SKM-1 treated with dmso at 0.1 percent for 144 hours (cell line): Measurements from ENCODE around the gene CYFIP1.

Source experiments
- DNase-seq: peaks from one replicate; lab custom pipeline; 2025; ENCODE audit not compliant: unreplicated experiment; lab: John Stamatoyannopoulos, UW

The CYFIP1 gene

DNA sequence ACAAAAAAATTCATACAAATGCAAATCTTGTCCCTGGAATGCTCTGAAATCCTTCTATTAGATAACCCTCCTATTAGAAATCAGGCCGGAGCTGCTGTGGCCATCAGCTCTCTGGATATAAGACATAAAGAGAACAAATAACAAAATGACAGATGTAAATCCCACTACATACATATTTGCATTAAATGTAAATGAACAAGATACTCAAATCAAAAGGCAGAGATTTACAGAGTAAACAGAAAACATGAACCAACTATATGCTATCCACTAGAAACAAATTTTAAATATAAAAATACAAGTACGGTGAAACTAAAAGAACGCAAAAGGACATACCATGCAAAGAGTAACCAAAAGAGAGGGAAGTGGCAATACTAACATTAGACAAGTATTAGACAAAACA is 10.7 kb downstream of the CYFIP1 start:
- no peak for DNase-seq

DNA sequence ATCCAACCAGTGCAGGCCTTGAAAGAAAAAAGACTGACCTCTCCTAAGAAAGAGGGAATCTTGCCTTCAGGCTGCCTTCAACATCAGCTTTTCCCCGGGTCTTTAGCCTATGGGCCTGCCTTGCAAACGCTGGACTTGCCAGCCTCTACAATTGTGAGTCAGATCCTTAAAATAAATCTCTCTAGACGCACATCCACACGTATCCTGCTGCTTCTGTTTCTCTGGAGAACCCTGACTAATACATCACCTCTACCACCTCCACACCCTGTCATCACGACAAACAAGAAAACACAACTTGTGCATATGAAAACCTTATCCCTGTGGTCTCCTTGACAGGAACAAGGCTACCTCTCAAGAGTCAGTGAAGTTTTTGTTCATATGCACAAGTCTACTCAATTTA is 11.8 kb downstream of the CYFIP1 start:
- DNase-seq, result no peak

DNA sequence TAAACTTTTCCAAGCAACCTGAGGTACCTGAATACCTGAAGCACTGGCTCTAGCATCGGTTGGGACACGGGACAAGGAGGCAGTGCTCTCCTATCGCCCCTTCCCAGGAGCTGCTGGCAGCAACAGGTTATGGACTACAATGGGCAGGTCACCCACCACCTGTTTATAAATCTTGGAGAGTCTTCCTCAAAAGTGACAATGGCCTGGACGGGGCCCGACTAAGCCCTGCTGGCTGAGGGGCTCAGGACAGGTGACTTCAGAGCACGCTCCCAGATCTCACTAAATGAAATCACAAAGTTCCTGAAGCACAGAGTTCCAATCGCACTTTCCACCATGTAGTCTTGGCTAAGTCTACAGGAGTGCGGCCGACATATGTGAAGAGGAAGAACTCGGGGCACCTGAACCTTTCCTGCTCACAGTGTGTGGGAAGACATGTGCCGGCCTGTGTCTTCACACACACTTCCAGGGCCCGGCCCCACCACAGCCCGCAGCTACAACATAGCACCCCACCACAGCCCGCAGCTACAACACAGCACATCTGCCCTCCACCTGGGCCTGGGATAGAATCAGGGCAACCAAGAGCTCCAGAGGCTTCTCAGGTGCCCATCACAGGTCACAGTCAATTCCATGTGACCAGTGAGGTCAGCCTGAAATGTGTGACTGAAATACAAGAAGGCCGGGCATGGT is 12.9 kb downstream of the CYFIP1 start:
- DNase-seq, result no peak

DNA sequence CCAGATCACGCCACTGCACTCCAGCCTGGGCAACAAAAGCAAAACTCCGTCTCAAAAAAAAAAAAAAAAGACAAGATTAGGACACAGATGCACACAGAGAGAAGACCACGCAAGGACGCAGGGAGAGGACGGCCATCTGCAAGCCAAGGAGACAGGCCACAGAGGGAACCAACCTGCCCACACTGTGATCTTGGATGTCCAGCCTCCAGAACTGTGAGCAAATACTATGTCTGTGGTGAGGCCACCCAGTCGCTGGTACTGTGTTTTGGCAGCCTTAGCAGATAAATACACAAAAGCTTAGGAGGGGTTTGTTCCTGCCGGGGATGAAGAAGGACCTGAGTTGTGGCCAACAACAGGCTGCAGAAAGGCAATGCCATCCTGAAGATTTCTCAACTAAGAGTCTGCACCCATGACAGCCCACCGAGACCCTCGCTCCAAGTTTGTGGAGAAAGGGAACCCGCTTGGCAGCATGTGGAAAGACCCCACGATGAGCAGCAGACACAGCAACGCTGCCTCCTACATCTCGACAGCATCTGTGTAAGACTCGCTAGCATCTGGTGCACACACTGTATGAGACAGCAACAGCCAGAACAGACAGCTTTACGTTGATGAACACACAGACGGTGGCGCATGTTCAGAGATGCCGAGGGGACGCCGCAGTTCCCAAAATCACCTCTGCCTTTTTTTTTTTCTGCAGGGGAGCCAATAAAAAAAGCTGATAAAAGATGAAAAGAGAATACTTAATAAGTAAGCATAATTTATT is 13.7 kb downstream of the CYFIP1 start:
- no peak for DNase-seq

DNA sequence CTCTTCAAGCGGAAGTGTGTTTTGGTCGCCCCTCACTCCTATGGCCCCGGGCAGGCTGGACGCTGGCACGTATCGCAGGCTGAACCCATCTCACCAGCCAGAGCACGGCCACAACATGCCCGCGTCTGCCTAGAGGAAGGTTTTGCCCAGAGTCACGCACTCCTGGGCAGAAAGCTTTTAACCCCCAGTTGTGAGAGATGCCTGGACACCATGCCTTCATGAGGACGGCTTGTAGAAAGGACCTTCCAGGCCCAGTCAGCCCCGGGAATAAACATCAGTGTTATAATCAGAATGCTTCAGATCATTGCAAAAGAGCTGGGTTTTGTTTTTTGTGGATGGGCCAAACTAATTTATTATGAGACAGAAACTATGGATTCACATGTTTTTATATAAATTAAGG is 16.5 kb downstream of the CYFIP1 start:
- DNase-seq, result no peak

DNA sequence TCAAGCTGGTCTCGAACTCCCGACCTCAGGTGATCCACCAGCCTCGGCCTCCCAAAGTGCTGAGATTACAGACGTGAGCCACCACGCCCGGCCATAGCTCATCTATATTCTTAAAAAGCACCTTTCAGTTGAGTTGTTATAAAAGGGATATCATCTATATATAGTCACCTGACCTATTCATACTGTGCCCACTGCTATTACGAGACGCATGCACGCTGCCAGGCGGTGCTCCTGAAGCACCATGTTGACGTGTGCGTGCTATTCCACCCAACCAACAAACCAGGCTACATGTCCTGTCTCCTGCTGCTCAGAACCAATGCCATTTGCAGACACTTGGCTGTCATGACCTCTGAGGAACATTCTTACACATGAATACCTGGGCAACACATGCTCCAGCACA is 17.6 kb downstream of the CYFIP1 start:
- no peak for DNase-seq

DNA sequence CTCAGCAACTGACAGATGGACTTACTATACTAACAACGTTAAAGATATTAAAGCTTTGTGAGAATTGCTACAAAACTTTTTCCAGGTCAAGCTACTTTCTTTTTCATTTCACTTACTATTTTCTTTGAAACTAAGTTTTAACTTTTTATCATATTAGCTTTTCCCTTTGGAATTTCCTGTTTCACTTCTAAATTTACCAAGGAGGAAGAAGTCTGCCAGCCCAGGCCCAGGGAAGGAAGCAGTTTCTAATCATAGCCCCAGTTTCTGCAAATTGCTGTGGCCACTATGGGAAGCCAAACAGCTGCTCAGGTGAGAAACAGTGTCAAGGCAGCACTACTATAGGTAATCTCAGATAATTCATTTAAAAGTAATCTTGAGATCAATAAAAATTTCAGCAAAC is 18.4 kb downstream of the CYFIP1 start:
- no peak for DNase-seq

DNA sequence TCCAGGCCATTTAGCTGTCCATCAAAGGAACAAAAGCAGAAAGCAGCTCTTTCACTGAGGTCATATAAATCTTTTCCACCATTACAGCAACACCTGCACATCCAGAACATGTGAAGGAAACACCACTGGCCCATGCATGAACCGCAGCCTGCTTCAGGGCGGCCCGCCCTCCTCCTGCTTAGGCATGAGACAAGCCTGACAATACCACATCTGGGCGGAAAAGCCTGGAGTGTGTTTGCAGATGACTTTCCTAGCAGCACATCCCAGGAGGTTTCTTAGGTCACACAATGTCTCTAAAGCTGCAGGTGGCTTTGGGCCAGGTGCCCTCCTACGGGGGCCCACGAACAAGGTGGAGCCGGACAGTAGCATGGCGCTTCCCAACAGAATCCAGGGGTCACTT is 19.6 kb downstream of the CYFIP1 start:
- no peak for DNase-seq

DNA sequence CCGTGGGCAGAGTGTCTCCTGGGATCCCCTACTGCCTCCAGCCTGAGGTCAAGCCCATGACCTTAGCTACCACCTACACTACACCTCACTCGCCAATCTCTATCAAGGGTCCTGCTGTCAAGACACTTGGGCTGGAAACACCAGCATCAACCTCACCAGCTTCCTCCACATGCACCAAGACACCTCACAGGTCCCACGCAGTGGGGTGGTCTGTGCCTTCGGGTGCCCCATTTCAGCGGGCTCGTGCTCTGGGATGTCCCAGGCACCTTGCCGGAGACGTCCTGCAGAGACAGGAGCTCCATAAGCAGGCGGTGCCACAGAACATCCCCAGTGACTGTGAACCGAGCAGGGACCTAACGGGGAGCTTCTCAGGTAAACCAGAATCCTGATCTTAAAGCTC is 20.0 kb downstream of the CYFIP1 start:
- no peak for DNase-seq

DNA sequence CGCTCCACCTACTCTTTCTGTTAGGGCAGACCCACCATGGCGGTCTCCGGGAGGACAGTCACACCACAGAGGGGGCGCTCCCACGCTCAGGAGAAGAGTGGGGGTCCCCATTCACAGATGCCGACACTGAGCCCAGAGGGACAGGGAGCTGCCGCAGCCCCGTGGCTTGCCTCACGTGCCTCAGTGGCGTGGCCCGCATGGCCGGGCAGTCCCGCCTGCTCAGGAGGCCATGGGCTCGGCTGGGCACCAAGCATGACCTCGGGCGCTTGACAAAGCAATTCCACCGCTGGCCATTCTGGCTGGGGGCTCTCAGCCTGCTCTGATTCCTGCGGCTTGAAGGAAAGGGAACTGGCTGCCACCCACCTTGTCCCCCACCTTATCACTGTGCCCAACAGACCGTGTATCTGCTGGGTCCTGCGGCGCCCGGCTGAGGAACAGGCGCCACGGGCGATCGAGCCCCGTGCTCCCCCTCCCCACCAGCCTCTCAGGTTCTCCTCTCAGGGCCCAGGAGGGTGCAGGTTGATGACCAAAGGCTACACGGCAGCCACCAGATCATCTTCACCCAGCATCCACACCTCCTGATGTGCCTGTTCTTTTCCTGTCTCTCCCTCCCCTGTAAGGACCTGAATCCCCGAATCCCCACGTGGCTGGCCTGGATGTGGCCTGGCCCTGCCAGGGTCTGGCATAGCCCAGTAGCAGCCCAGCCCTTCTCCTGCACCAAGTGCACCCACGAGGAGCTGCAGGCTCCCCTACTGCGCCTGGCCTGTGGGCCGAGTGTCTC is 20.7 kb downstream of the CYFIP1 start:
- no peak for DNase-seq

DNA sequence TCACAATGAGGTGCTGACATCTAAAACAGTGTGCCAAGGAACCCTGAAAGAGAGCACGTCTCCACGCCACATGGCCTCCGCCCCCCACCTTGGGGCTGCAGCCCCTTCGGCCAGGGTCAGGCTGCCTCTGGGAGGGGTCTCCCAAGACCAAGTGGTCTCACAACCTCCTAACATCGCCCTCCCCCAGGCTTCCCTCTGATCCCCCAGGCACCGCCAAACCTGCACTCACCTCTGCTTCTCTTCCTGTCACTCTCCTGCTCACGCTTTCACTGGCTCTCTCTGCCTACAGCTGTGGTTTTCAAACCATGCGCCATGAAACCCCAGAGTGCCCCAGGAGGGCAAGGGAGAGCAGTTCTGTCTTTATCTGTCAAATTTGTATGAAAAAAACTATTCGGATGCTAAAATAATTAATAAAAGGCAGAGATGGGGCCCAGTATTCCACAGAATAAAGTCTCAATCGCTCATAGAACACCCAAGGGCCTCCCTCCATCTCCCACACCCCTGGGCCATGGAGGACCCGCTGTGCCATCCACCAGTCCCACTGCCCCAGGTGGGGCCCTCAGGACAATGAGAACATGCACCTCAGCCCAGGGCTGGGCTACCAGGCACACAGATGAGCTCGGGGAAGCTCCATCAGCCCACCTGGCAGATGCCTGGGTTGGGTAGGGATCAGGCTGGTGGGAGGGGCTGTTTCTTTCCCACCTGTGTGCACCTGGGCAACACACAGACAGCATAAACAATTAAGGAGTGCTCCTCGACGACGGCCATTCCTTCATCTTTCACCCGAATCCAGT is 21.5 kb downstream of the CYFIP1 start:
- DNase-seq, result no peak

DNA sequence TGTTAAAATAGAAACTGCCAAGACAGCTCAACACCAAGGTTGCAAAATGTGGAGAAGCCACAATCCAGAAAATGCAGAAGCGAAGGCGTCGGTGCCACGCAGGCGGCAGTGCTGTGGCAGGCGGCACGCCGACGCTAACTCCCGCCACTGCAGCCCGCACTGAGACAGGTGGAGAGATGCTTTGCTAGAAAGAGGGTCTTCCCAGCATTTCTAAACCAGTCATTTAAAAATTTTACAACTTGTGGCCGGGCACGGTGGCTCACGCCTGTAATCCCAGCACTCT is 23.2 kb downstream of the CYFIP1 start:
- DNase-seq, result peak; percentile 94

DNA sequence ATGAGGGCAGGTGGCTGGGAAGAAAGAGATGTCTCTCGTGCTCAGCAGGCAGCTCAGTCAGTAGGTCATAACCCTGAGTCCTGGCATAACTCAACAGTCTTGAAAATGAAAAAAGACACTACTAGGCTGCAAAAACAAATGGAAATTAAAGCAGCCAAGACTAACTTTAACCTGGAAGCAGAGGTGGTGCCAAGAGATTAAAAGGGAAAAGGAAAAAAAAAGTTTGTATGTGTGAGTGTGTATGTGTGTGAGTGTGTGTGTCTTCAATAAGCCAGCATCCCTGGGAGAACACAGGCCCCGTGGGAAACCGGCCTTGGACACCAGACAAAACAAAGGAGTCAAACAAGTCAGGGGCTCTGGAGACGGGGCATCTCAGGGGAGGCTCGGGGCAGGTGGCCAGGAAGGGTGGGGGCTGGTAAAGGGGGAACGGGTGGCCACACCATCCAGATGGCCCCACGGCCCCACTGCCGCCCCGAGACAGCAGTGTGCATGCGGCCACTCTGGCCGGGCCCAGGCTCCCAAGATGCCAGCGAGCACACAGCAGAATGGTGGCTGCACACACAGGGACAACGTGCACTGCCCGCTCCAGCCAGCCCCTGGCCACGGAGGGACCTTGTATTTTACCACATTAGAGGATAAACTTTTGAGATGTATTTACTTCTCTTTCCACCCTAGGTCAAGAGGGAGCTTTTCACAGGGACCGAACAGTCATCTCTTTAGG is 23.8 kb downstream of the CYFIP1 start:
- DNase-seq, result no peak

DNA sequence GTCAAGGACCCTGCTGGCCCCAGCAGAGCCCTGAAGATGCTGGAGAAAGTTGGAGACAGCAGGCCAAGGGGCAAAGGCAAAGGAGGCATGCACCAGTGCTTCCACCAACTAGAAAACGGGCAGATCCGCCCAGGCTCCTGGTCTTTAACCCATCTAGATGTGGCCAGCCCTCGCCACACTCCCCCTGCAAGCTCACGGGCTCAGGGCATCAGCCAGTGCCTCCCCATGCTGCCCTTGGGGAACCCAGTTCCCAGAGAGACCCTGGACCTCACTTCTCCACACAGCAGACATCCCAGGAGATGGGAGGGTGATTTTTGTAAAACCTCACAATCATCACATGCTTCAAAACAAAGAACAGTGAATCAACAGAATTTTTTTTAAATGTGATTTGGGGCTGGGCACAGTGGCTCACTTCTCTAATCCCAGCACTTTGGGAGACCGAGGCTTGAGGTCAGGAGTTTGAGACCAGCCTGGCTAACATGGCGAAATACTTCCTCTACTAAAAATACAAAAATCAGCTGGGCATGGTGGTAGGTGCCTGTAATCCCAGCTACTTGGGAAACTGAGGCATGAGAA is 24.5 kb downstream of the CYFIP1 start:
- no peak for DNase-seq

DNA sequence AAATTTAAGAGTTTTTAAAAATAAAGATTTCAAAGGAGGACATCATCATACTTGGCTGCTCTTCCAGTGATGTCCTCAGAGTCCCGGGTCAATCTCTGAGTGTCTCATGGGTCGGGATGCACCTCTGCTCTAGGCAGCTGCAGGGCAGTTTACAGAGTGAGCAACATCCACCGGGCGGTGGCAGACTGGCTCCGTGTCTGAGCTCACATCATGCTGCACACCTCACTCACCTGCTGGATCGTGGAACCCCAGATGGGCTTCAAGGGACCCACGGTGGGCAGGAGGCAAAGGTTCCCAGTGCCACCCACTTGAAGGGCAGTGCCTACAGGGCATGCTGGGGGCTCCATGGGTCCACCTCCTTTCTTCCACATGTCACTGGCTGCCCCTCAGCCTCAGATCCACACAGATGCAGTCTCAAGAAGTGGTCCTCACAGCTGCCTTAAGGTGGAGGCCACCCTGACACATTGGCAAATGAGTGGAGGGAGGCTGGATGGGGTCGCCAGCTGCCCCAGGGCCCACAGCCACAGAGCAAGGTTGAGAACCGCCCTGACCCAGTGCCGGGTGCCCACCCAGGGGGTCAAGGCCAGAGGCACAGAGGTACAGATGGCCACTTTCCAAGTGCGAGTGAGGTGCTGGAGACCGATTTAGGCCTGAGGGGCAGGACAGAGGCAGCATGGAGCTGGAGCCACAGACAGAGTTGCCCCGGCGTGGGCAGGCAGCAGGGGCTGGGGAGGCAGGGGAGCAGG is 25.2 kb downstream of the CYFIP1 start:
- DNase-seq, result no peak

DNA sequence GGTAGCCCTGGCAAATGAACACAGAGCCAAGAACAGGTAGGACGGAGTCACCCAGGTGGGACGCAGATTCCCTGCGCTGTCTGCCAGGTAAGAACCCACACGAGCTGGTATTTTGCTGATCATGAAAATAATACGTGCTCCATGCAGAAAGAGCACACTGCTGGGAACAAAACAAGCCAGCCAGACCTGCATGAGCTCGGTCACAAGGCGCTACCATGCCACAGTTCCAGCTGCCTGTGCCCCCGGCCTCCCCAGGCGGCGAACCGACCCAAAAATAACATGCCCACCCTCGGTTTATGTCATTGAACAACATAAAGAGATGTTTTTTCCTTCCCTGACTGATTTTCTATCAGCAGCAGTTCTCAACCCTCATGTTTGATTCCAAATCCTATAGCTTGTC is 25.8 kb downstream of the CYFIP1 start:
- DNase-seq, result no peak

DNA sequence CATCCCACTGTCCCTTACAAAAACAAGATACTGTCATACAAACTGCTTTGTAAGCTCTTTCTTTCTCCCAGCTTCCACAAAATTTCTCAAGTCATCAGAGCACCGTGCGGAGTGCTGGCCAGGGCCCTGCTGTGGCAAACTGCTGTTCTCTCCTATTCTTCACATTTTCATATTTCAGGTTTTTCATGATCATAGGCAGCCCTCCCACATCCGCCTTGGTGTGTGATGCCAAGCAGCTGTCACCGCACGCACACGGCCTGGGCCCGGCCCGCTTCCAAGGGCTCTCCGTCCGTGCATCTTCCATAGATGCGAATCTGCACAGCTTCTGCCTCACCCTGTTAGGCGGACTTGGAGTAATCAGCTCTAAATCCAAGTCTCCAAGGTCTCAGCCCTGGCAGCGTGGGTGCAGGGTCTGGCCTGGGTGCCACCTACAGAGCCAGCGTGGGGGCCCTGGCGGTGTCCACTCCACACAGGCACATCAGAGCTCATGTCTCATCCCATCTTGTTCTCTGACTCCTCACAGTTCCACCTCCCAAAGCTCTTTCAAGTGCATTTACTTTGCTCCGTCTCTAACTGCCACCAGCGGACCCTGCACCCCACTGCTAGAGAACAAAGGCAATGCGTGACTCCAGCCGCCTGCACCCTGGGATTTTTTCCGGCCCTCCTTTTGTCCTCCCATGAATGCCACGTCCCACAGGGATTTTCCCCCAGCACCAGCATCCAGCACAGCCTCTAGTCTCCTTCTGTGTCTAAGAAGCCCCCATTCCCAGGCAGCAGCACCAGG is 27.2 kb downstream of the CYFIP1 start:
- no peak for DNase-seq

DNA sequence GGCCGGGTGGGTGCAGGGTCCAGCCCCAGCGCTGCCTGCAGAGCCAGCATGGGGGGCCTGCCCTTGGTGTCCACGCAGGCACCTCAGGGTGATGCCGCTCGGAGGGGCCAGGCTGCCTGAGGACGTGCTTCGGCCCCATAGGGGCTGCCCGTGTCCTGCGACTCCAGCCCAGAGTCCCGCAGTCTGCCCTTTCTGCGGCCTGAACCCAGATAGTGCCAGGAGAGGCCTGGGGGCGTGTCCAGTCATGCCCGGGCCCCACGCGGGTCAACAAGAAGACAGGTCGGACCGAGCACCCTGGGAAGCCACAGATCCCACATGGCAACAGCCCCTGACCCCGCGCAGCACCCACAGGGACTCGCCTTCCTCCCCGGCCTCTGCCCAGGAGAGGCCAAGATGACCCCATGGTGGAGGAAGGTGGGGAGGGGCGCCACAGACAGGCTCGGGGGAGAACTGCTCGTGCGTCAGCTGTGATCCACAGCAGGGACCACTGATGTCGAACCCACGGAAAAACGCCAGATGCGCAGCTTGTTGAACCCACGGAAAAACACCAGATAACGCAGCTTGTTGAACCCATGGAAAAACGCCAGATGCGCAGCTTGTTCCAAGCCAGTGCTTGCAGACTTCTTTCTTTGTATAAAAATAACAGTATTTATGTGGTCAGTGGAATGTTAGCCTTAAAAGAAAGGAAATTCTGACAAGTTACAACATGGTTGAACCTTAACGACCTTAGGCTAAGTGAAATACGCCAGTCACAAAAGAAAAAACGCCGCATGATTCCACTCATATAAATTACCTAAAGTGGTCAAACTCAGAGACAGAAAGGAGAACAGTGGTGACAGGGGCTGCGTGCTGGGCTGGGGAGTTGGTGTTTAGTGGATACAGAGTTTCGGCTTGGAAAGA is 28.5 kb downstream of the CYFIP1 start:
- no peak for DNase-seq
